ENCODE data around the gene GPR157.
"Not testable (repeated sequence)": the region's sequence is repeated elsewhere in the genome, so short reads cannot be mapped to it uniquely, and the experiment has no call there.

GPR157 gene

DNA sequence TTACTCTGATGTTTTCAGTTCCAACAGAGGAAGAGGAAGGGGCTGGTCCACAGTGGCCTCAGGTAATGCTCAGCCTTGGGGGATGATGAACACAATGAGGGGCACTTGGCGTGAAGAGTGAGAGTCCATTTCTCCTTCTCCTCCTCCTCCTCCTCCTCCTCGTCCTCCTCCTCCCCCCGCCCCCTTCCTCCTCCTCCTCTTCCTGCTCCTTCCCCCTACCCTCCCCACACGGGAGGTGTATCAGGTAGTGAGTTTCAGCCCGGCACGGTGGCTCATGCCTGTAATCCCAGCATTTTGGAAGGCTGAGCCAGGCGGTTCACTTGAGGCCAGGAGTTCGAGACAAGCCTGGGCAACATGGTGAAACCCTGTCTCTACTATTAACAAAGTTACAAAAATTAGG lies 17.3 kb upstream of the GPR157 start:
- Histone ChIP-seq H3K4me1 (ENCODE audit: control insufficient read depth in 1 of 2, insufficient read depth in 2 of 2, low read length in 2 of 2) (peaks cover 1 to 3% of the 10 kb centered on the region in 2 experiments), H2AK5ac (ENCODE audit: low read length) (no peak overlapping the region), H4K8ac (ENCODE audit: low read depth, low read length) (no peak overlapping the region), H3K23ac (ENCODE audit: low read length) (no peak overlapping the region), H3K27ac (ENCODE audit: low read depth, low read length) (no peak overlapping the region), H3K4ac (ENCODE audit: low read depth, low read length) (no peak overlapping the region), H3K4me2 (ENCODE audit: low read length) (no peak overlapping the region), H3K18ac (ENCODE audit: low read length) (no peak overlapping the region), H3K79me2 (ENCODE audit: control insufficient read depth, insufficient read depth, low read length, poor library complexity) (no peaks in the 10 kb centered on the region), H2BK12ac (ENCODE audit: low read length) (no peak overlapping the region), H3K9ac (ENCODE audit: low read length) (no peak overlapping the region), H3K4me3 (ENCODE audit: low read depth, low read length) (no peak overlapping the region), H3K79me1 (ENCODE audit: low read length) (no peaks in the 10 kb centered on the region), H4K12ac (ENCODE audit: low read depth, low read length) (no peak overlapping the region), H2BK5ac (ENCODE audit: low read depth, low read length, poor library complexity) (no peak overlapping the region), H2BK120ac (ENCODE audit: insufficient read depth, low read length, poor library complexity) (no peak overlapping the region), H3K36me3 (ENCODE audit: control insufficient read depth in 1 of 2, insufficient read depth in 2 of 2, low read length in 2 of 2) (peaks cover 12 to 13% of the 10 kb centered on the region in 2 experiments), H3K14ac (ENCODE audit: low read length) (no peak overlapping the region), H4K91ac (ENCODE audit: low read depth, low read length) (no peak overlapping the region), H3K27me3 (ENCODE audit: insufficient read depth, low read length) (no peaks in the 10 kb centered on the region), H2AFZ (ENCODE audit: insufficient read depth, low read length, poor library complexity) (no peak overlapping the region), H3K9me3 (ENCODE audit: insufficient read depth, low read depth, low read length) (no peaks in the 10 kb centered on the region)
- DNase-seq, result no peak
- WGBS (ENCODE audit: extremely low coverage, insufficient coverage, insufficient read length), result no CpG with 5 or more reads among the region's 8 CpGs

- Histone ChIP-seq H2AFZ (ENCODE audit: insufficient read depth, low read length, poor library complexity) (no peak overlapping the region), H2BK5ac (ENCODE audit: low read depth, low read length, poor library complexity) (no peak overlapping the region), H4K12ac (ENCODE audit: low read depth, low read length) (no peak overlapping the region), H3K23ac (ENCODE audit: low read length) (no peak overlapping the region), H4K8ac (ENCODE audit: low read depth, low read length) (no peak overlapping the region), H3K9me3 (ENCODE audit: insufficient read depth, low read depth, low read length) (no peaks in the 10 kb centered on the region), H3K27me3 (ENCODE audit: insufficient read depth, low read length) (no peaks in the 10 kb centered on the region), H3K9ac (ENCODE audit: low read length) (no peak overlapping the region), H3K4me2 (ENCODE audit: low read length) (no peak overlapping the region), H3K18ac (ENCODE audit: low read length) (no peak overlapping the region), H3K79me1 (ENCODE audit: low read length) (no peaks in the 10 kb centered on the region), H2AK5ac (ENCODE audit: low read length) (no peak overlapping the region), H4K91ac (ENCODE audit: low read depth, low read length) (peak overlapping the region; percentile 2), H2BK12ac (ENCODE audit: low read length) (no peak overlapping the region), H3K79me2 (ENCODE audit: control insufficient read depth, insufficient read depth, low read length, poor library complexity) (no peaks in the 10 kb centered on the region), H3K14ac (ENCODE audit: low read length) (no peak overlapping the region), H3K4me3 (ENCODE audit: low read depth, low read length) (no peak overlapping the region), H3K36me3 (ENCODE audit: control insufficient read depth in 1 of 2, insufficient read depth in 2 of 2, low read length in 2 of 2) (peaks cover 8 to 10% of the 10 kb centered on the region in 2 experiments), H2BK120ac (ENCODE audit: insufficient read depth, low read length, poor library complexity) (no peak overlapping the region), H3K4ac (ENCODE audit: low read depth, low read length) (no peak overlapping the region), H3K4me1 (ENCODE audit: control insufficient read depth in 1 of 2, insufficient read depth in 2 of 2, low read length in 2 of 2) (peaks cover 1 to 3% of the 10 kb centered on the region in 2 experiments), H3K27ac (ENCODE audit: low read depth, low read length) (no peak overlapping the region)
- DNase-seq, result no peak
- no CpG with 5 or more reads among the region's 5 CpGs for WGBS (ENCODE audit: extremely low coverage, insufficient coverage, insufficient read length)
Measured at GRCh38 chr1:9145714-9146113, 16.8 kb upstream of the GPR157 start.

- DNase-seq, result peak; percentile 61 to 76
- H3K27ac ChIP-seq (ENCODE audit: low read depth, low read length), result no peak overlapping the region
- peaks cover 2 to 4% of the 10 kb centered on the region in 2 experiments for H3K36me3 ChIP-seq (ENCODE audit: control insufficient read depth in 1 of 2, insufficient read depth in 2 of 2, low read length in 2 of 2)
- H3K14ac ChIP-seq (ENCODE audit: low read length), result no peak overlapping the region
- no peak overlapping the region for H4K8ac ChIP-seq (ENCODE audit: low read depth, low read length)
- H3K4ac ChIP-seq (ENCODE audit: low read depth, low read length), result no peak overlapping the region
- H3K23ac ChIP-seq (ENCODE audit: low read length), result no peak overlapping the region
- H3K79me2 ChIP-seq (ENCODE audit: control insufficient read depth, insufficient read depth, low read length, poor library complexity), result no peaks in the 10 kb centered on the region
- no CpG with 5 or more reads among the region's 17 CpGs for WGBS (ENCODE audit: extremely low coverage, insufficient coverage, insufficient read length)
- H3K4me2 ChIP-seq (ENCODE audit: low read length), result no peak overlapping the region
- no peak overlapping the region for H2BK120ac ChIP-seq (ENCODE audit: insufficient read depth, low read length, poor library complexity)
- no peaks in the 10 kb centered on the region for H3K9me3 ChIP-seq (ENCODE audit: insufficient read depth, low read depth, low read length)
- no peak overlapping the region for H3K18ac ChIP-seq (ENCODE audit: low read length)
- no peak overlapping the region for H2AFZ ChIP-seq (ENCODE audit: insufficient read depth, low read length, poor library complexity)
- no peaks in the 10 kb centered on the region for H3K27me3 ChIP-seq (ENCODE audit: insufficient read depth, low read length)
- H3K4me3 ChIP-seq (ENCODE audit: low read depth, low read length), result no peak overlapping the region
- H2AK5ac ChIP-seq (ENCODE audit: low read length), result no peak overlapping the region
- H4K12ac ChIP-seq (ENCODE audit: low read depth, low read length), result no peak overlapping the region
- no peak overlapping the region for H3K9ac ChIP-seq (ENCODE audit: low read length)
- no peak overlapping the region for H4K91ac ChIP-seq (ENCODE audit: low read depth, low read length)
- H3K79me1 ChIP-seq (ENCODE audit: low read length), result no peaks in the 10 kb centered on the region
- H2BK5ac ChIP-seq (ENCODE audit: low read depth, low read length, poor library complexity), result no peak overlapping the region
- peaks cover under 1 to 1% of the 10 kb centered on the region in 2 experiments for H3K4me1 ChIP-seq (ENCODE audit: control insufficient read depth in 1 of 2, insufficient read depth in 2 of 2, low read length in 2 of 2)
- H2BK12ac ChIP-seq (ENCODE audit: low read length), result no peak overlapping the region
Measured at GRCh38 chr1:9145021-9145668, 16.2 kb upstream of the GPR157 start.

DNA sequence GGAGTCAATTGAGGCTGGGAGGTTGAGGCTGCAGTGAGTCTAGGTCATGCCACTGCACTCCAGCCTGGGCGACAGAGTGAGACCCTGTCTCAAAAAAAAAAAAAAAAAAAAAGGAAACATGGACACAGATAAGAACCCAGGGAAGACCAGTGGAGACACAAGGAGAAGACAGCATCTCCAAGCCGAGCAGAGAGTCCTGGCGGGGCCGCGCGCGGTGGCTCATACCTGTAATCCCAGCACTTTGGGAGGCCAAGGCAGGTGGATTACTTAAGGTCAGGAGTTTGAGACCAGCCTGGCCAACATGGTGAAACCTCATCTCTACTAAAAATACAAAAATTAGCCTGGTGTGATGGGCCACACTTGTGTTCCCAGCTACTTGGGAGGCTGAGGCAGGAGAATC lies 15.6 kb upstream of the GPR157 start:
- H2BK120ac ChIP-seq (ENCODE audit: insufficient read depth, low read length, poor library complexity); H4K8ac ChIP-seq (ENCODE audit: low read depth, low read length); H3K79me1 ChIP-seq (ENCODE audit: low read length); H3K27me3 ChIP-seq (ENCODE audit: insufficient read depth, low read length); H3K9ac ChIP-seq (ENCODE audit: low read length); H3K23ac ChIP-seq (ENCODE audit: low read length); H3K27ac ChIP-seq (ENCODE audit: low read depth, low read length); H3K4me3 ChIP-seq (ENCODE audit: low read depth, low read length); H2BK5ac ChIP-seq (ENCODE audit: low read depth, low read length, poor library complexity); H2BK12ac ChIP-seq (ENCODE audit: low read length); H2AK5ac ChIP-seq (ENCODE audit: low read length); H3K4me2 ChIP-seq (ENCODE audit: low read length); H3K79me2 ChIP-seq (ENCODE audit: control insufficient read depth, insufficient read depth, low read length, poor library complexity); H3K4me1 ChIP-seq (ENCODE audit: control insufficient read depth in 1 of 2, insufficient read depth in 2 of 2, low read length in 2 of 2); H3K18ac ChIP-seq (ENCODE audit: low read length); H4K91ac ChIP-seq (ENCODE audit: low read depth, low read length); H3K9me3 ChIP-seq (ENCODE audit: insufficient read depth, low read depth, low read length); H3K36me3 ChIP-seq (ENCODE audit: control insufficient read depth in 1 of 2, insufficient read depth in 2 of 2, low read length in 2 of 2); H4K12ac ChIP-seq (ENCODE audit: low read depth, low read length); H3K14ac ChIP-seq (ENCODE audit: low read length); H3K4ac ChIP-seq (ENCODE audit: low read depth, low read length); H2AFZ ChIP-seq (ENCODE audit: insufficient read depth, low read length, poor library complexity); DNase-seq: not testable (repeated sequence)
- no CpG with 5 or more reads among the region's 7 CpGs for WGBS (ENCODE audit: extremely low coverage, insufficient coverage, insufficient read length)
